Peyer's patch (tissue), 4 donors: ENCODE results near the gene MIA3.

Experiments used
- POLR2A ChIP-seq, 2 donors: fragments of 450-650 bp; IDR thresholded peaks; one replicate each; pipeline ENCODE4 v1.5.1; 2017; ENCODE audit warnings: antibody characterized with exemption in 2 of 2, mild to moderate bottlenecking in 2 of 2, moderate library complexity in 2 of 2
- TF ChIP-seq, protein P1 (sequence below), 6 experiments: fragments of 450-650 bp in 4 of 6; fragments of 200-600 bp in 2 of 6; sonication (generic) in 1 of 6; IDR thresholded peaks; one replicate each; pipeline ENCODE4 v1.5.1; 2017 to 2019; ENCODE audit warnings: antibody characterized with exemption in 6 of 6, mild to moderate bottlenecking in 3 of 6, moderate library complexity in 1 of 6

DNA sequence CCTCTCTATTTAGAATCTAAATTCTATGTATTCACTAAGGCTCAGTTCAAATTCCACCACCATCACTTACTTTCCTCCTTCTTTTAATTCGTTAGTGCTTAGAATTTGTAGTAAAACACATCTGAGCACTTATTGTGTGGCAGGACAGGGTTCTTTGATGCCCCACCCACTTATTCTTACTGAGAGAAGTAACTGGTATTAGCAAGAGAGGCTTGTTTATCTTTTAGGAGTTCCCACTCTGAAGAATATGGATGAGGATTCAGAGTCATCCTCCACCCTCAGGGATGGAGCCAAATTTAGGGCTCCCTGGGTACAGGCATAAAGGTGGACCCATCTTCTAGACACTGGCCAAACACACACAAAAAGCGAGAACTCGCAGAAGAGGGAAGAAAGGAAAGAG lies 16.6 kb upstream of the MIA3 start:
- TF ChIP-seq, protein P1, sequence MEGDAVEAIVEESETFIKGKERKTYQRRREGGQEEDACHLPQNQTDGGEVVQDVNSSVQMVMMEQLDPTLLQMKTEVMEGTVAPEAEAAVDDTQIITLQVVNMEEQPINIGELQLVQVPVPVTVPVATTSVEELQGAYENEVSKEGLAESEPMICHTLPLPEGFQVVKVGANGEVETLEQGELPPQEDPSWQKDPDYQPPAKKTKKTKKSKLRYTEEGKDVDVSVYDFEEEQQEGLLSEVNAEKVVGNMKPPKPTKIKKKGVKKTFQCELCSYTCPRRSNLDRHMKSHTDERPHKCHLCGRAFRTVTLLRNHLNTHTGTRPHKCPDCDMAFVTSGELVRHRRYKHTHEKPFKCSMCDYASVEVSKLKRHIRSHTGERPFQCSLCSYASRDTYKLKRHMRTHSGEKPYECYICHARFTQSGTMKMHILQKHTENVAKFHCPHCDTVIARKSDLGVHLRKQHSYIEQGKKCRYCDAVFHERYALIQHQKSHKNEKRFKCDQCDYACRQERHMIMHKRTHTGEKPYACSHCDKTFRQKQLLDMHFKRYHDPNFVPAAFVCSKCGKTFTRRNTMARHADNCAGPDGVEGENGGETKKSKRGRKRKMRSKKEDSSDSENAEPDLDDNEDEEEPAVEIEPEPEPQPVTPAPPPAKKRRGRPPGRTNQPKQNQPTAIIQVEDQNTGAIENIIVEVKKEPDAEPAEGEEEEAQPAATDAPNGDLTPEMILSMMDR (IDR thresholded peaks at IDR 0.05) = no peak
- no peak for TF ChIP-seq POLR2A (IDR thresholded peaks at IDR 0.05)
